Skin epidermis (tissue), 12 donors: ENCODE results near the gene NR5A2.

Source experiments
- H3K27ac ChIP-seq, 21 experiments: fragments of 200-600 bp; sonication (generic) in 11 of 21; one replicate each; pipeline ENCODE4 v1.5.0; 2020; ENCODE audit warnings: mild to moderate bottlenecking in 3 of 21, inconsistent platforms in 2 of 21, moderate library complexity in 2 of 21
- H3K4me3 ChIP-seq, 7 experiments: fragments of 200-600 bp; sonication (generic) in 2 of 7; one replicate each; pipeline ENCODE4 v1.5.0; 2020; ENCODE audit warnings: inconsistent platforms in 2 of 7, mild to moderate bottlenecking in 2 of 7, moderate library complexity in 1 of 7

The NR5A2 gene

DNA sequence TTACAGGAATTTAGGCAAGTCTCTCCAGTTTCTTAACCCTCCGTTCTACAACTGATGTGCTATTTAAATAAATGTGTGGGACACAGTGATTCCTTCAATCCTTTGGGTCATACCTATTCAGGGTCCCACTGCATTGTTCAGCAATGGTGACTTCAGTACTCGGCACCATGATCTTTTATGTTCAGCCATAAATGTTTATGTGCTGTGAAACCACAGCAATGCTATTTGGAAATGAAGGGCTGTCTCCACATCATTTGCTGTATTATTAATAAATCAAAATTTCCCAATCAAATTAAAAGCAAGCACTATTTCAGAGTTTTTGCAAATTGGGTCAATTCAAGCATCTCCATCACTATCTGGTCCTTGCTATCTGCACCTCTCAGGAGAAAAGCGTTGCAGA lies 84.8 kb downstream of the NR5A2 start:
- Histone ChIP-seq H3K27ac (no peak overlapping the region), H3K4me3 (no peak overlapping the region)

DNA sequence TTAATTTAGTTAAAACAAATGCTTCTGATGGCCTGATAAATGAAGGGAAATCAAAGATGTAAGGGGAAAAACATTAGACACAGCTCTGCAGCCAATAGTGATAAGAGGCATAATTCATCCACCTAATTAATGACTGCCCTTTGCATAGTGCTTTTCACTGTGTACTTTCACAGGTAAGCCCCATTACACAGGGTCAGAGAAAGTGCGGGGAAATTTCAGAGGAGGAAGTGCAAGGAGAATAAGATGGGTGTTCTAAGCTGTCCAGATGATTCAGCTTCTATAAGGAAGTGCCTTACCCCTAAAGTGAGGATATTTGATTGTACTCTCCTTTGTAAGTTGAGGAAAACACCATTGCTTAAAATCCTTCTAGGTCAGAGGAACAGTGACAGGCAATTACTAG lies 88.0 kb downstream of the NR5A2 start:
- Histone ChIP-seq H3K4me3 (no peak overlapping the region), H3K27ac (no peak overlapping the region)

DNA sequence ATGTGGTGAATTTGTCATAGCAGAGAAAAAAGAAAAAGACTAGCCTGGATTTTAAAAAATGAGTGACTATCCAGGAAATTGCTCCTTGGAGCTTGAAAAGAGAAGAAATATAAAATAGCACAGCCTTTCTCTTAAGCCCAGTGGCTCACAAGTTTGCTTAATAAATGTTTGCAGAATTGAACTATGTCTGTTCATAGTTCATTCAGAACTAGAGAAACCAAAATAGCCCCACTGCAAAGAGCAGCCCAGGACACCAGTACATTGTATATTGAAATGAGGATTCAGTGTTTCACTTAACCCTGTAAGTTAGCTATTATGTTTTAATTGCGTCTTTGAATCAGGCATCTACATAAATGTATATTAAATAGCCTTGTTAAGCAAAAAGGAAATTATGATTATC lies 88.8 kb downstream of the NR5A2 start:
- H3K27ac ChIP-seq, result no peak overlapping the region

DNA sequence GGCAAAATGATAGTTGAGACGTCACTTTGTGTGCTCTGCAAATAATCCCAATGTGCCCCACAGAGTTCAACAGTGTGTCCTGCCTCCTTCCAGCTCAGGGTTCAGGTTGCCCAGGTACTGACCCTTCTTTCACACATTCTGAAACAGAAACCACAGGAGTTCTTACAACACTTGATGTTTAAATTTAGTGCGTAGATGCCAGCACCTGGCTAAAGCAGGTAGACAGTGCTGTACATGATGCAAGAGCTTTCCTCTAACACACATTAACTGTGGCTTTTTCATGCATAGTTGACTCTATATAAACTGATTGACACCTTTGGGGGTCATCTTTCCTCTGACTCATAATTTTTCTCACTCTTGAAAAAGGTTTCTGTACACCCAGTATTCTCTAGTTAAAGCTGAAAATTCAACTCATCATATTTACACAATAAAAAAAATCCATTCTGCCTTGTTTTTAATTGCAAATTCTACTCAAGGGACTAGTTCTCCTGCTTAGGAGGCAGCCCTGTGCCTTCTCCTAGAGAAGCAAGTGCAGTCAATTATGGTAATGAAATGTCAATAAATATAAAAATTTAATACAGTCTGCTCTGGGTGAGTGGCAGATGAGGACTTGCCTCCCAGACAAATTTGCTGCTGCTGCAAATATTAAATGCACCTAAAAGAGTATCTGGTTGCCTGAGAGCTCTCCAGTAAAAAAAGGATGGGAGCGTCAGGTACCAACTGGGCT lies 91.4 kb downstream of the NR5A2 start:
- H3K4me3 ChIP-seq, result no peak overlapping the region
- H3K27ac ChIP-seq, result no peak overlapping the region

More for the DNA sequence above, 88.8 kb downstream of the NR5A2 start:
- H3K4me3 ChIP-seq, result no peak overlapping the region

DNA sequence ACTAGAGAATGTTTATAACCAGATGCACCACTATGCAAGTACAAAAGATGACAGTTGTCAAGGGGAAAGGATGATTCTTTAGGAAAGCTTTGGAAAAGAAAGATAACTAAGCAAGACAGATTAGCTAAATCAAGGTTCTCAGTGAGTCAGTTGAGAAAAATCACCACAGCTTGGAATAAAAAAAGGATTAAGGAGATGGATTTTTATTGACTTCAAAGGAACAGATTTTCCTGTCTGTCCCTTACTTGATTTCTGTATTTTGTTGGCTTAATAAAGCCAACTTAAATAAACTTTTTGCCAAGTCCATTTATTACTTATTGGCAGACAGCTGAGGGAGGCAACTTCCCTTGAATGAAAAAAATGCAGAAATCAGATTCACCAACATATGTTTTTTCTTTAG lies 93.9 kb downstream of the NR5A2 start:
- Histone ChIP-seq H3K4me3 (no peak overlapping the region), H3K27ac (no peak overlapping the region)

DNA sequence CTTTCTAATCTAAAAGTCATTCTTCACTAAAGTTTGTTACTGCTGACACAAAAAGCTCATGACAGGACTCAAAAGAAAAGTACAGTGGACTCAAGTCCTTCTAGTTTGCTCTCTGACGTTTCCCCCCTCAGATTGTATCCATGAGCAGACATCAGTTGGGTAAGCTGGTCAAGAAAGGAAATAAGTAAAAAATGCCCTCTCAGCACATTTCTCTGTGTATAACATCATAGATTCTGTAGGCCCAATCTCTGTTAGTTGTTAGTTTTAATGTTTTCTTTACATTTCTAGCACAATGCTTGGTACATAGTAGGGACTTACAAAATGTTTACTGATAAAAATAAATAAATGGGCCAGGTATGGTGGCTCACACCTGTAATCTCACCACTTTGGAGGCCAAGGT lies 96.8 kb downstream of the NR5A2 start:
- no peak overlapping the region for H3K27ac ChIP-seq
- H3K4me3 ChIP-seq, result no peak overlapping the region

DNA sequence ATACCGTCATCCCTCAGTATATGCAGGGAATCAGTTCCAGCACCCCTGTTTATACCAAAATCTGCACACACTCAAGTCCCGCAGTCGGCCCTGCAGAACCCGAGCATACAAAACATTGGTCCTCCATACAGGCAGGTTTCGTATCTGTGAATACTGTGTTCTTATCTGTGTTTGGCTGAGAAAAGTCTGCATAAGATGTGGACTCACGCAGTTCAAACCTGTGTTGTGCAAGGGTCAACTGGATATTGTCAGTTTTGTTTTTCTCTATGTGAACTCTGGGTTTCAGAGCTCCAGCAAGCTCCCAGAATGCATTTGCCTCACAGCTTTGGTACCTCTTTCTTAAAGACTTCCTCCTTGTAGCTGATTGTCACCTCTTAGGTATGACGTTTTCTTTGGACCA lies 100.6 kb downstream of the NR5A2 start:
- Histone ChIP-seq H3K27ac (no peak overlapping the region), H3K4me3 (no peak overlapping the region)

DNA sequence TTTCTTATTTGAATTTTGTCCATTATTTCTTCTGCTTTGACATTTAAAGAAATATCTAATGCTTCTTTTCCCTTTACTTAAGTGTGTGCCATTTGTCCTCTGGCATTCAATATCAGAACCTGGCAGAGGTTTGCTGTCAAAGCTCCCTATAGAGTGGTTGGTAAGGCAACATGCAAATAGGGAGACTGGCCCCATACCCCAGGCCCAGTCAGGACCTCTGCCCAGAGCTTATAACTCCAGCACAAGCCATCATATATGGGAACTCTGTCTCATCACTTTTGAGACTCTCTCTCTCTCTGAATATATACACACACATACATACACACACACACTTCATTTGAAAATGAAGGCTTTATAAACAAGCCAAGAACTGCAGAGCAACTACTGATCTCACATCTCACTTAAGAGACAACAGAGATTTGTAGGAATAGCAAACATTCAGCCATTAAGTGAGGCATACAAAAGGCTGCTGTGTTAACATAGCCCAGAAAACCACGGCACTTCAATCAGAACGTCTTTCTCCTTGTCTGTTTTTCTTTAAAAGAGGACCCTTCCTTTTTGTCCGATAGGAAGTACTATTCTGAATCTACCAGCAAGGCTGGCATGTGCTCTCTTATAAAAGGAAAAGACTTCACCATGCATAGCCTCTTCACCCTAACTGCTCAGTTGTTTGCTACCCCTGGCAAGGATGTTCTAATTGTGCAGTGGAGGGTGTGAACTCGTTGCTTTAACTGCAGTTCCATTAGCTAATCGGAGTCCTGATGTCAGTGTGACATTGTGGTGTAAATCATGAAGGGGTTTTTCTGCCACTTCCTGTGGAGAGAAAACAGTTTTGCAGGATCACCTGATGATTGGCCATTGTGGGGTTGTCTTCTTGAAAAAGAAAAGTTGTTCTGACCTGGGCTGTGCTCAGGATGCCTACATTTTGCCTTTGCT lies 101.7 kb downstream of the NR5A2 start:
- Histone ChIP-seq H3K4me3 (no peak overlapping the region), H3K27ac (peak overlapping the region in 3 of 21 experiments; percentile 24 to 55 (median 51))

DNA sequence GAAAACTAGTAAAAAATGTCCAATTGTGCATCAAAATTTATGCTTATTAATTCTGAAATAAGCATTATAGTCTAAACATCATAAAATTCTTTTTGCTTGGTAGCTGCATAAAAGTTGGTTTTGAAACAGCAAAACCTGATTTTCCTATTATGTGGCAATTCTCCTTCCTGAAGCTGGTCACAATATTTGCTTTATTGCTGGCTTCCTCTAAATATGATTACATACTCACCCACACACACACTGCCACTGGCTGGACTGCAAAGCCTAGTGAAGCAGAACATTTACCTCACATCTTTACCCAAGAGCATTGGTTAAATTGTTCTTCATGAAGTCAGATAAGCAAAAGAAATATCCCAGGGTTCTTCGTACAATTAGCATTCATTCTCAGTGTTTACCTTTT lies 103.0 kb downstream of the NR5A2 start:
- Histone ChIP-seq H3K4me3 (no peak overlapping the region), H3K27ac (no peak overlapping the region)

DNA sequence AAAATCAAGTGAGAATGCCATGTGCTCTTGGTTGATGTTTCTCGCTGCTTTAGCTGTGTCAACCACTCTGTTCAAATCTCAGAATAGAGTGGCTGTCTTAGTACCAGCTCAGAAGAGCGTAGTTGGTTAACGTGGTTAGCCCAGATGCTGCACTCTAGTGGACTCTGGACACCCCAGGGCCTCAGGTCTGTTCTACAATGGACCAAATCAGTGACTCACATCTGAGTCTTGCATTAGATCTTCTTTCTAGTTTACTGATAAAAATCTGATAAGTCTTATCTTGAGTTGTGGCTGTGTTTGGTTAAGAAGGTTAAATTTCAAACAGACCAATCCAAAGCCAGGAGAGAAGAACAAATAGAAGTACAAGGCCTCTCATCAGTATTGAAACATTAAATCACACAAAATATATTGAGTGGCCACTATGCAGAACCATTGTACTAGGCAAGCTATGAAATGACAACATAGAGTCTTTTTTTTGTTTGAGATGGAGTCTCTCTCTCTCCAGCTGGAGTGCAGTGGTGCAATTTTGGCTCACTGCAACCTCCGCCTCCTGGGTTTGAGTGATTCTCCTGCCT lies 104.1 kb downstream of the NR5A2 start:
- no peak overlapping the region for H3K4me3 ChIP-seq
- H3K27ac ChIP-seq, result no peak overlapping the region

DNA sequence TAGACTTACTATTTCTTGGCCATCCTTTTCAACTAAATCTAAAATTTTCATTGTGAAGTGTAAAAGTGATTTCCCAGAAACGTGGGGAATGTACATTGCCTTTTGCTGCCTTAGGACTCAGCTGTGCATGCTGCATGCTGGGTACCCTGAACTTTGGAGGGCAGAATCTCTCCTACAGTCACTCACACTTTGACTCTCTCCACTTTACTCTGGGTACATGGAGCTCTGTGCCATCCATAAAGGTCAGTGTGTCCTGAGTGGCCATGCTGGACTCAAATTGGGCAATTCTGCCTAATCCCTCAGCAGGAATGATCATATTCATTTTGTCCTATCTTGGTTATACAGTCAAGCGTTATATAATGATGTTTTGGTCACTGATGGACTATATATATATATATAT lies 105.6 kb downstream of the NR5A2 start:
- no peak overlapping the region for H3K27ac ChIP-seq
- no peak overlapping the region for H3K4me3 ChIP-seq

DNA sequence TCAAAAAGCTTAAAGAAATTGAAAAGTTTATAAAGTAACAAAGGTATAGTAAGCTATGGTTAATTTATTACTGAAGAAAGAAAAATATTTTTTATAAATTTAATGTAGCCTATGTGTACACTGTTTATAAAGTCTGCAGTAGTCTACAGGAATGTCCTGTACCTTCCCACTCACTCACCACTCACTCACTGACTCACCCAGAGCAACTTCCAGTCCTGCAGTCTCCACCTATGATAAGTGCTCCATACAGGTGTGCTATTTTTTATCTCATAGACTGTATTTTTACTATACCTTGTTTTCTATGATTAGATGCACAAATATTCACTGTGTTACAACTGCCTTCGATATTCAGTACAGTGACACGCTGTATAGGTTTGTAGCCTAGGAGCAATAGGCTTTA lies 106.6 kb downstream of the NR5A2 start:
- no peak overlapping the region for H3K4me3 ChIP-seq
- no peak overlapping the region for H3K27ac ChIP-seq

DNA sequence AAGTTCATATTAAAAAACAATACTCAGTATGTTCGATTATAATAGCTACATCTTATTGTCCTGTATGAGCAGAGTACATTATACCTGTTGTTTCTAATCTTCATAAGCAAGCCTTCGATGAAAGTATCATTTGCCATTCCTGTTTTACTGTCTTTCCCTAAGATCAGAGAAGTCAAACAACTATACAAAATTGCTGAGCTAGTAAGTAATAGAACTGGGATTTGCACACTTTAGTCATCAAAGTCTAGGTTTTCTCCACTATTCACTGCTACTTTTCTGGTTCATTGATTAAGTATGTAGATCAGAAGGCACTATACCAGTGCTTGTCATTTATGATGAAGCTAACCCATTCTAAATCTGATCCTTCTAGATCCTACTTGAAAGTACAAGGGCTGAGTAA lies 108.9 kb downstream of the NR5A2 start:
- no peak overlapping the region for H3K27ac ChIP-seq
- H3K4me3 ChIP-seq, result no peak overlapping the region

DNA sequence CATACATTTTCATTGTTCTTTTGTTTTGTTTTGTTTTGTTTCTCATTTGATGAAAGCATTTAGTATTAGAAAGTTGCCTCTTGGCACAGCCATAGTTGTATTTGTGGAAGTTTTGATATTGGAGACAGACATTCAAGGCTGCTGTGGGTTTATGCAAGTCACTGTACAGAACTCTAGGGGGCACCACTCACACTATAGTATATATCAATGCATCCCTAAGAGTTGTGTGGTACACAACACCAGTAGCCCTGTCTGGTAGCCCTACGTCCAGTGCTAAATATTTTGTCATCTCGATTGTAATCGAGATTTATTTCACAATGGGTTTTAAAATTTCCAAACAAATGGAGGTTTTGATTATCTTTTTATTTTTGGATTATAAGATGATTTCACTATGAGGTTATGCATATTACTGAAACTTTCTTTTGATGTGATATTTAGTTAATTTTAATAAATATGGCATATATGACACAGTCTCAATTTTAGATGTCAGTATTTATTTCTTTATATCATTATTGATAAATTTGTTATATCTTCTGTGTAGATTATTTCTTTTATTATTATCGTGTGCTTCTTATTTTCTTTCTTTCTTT lies 112.2 kb downstream of the NR5A2 start:
- H3K4me3 ChIP-seq, result no peak overlapping the region
- H3K27ac ChIP-seq, result no peak overlapping the region

DNA sequence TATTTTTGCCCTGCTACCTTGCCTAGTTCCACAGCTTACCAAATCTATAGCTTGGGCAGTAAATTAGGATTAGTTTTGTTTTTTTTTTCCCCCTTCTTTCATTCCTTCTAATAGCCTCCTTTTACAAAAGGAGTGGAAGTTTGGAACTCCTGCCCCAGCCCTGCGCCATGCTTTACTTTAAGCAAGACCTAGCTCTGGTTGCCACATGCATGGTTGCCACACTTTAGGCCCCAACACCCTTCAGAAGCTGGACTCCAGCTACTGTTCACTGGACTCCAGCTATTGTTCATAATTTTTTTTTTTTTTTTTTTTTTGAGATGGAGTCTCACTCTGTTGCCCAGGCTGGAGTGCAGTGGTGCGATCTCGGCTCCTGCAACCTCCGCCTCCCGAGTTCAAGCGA lies 115.8 kb downstream of the NR5A2 start:
- no peak overlapping the region for H3K27ac ChIP-seq
- no peak overlapping the region for H3K4me3 ChIP-seq

DNA sequence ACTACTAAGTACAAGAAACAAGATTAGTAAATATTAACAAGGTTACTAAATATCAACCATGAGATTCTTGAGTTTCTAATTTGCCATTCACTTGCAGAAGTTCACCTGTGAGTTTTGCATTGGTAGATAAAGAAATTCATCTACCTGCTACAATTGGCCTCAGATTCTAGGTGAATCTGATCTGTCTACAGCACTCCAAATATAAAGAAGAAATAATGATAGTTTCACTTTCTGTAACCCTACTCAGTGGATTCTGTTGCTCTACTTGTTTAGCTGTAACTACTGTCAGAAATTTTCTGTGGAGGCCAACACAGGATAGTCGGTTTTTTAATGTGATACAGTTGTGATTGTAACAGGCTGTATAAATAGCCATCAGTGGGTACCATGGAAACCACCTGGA lies 118.6 kb downstream of the NR5A2 start:
- Histone ChIP-seq H3K4me3 (no peak overlapping the region), H3K27ac (no peak overlapping the region)

DNA sequence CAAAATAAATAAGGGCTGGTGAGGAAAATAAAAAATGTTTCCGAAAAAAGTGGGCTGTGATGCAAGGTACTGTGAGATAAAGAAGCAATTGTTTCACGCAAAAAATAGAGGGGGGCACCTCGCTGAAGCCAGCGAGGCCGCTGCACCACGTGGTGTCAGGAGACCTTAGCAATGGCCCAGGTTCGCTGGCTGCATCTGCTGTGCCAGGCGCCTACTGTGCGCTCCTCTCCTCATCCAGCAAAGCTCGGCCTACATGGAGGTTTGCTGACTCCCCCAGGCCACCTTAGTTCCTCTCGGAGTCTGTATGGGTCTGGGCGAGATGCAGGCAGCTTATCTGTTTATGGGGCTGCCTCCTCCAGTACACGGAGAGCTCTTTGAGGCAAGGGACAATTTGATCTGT lies 119.6 kb downstream of the NR5A2 start:
- H3K4me3 ChIP-seq, result no peak overlapping the region
- H3K27ac ChIP-seq, result no peak overlapping the region

DNA sequence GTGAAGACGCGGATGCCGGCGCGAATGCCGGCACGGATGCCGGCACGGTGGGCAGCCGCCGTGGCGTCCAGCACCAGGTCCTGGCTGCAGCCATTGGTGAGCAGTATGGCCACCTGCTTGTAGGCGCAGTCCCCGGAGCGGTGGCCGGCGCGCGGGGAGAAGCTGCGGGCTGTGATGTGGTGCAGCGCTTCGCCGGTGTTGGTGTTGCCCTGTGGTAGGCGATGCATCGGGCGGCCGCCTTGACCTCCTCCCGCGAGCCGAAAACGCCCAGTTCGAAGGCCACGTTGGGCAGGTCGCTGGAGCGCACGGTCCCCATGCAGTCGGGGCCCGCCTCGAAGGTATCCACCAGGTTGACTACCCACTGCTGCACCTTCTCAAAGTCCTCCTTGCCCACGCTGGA lies 120.2 kb downstream of the NR5A2 start:
- Histone ChIP-seq H3K4me3 (no peak overlapping the region), H3K27ac (no peak overlapping the region)

DNA sequence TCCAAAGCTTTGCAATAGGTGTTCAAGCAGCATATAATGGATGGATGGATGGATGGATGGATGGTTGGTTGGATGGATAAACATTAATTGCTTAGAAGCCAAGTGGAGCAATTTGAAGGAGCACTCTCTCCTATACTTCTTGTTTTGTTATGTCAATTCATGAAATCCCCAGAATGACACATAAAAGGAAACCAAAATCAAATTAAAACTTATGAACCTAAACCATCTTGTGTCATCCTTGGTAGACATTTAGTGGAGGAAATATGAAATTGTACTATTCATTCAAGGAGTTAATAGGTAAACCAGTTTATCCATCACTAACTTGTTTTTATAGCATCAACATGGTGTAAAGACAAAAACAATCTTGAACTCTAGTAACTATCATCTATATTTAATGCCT lies 122.5 kb downstream of the NR5A2 start:
- Histone ChIP-seq H3K4me3 (no peak overlapping the region), H3K27ac (no peak overlapping the region)

DNA sequence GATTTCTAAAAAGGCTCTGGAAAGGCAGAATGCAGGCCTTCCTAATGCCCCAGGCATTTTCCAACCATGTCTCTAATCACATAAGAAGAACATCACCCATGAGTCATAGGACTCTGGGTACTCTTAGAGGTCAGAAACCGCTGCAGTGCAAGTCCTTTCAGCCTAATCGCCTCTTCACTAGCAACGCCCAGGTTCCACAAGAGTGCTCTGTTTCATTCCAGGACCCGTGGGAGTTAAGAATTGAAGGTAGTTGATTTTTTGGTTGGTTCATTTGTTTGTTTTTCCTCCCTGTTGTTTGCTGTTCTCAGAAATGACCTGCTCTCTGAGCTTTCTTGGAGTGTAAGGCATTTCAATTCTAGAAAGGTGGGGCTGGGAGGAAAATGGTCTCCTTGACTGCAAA lies 123.2 kb downstream of the NR5A2 start:
- H3K27ac ChIP-seq, result peak overlapping the region in 1 of 21 experiments; percentile 45
- H3K4me3 ChIP-seq, result no peak overlapping the region
